GM21723 (cell line): ENCODE measurements around the gene SLC12A9.

ENCODE experiments used
- ATAC-seq: cut with Tn5 transposase; IDR thresholded peaks from one replicate; pipeline ENCODE4 v1.9.1; 2021; ENCODE audit warnings: mild to moderate bottlenecking, moderate library complexity; ENCODE audit not compliant: unreplicated experiment

SLC12A9 gene

GRCh38 chr7:100860702-100861615 lies 8.4 kb downstream of the SLC12A9 start:
- no peak for ATAC-seq

- no peak for ATAC-seq
Observed at GRCh38 chr7:100861616-100861985, 9.1 kb downstream of the SLC12A9 start.

- ATAC-seq = no peak
Observed at GRCh38 chr7:100863406-100863950, 11.0 kb downstream of the SLC12A9 start.

DNA sequence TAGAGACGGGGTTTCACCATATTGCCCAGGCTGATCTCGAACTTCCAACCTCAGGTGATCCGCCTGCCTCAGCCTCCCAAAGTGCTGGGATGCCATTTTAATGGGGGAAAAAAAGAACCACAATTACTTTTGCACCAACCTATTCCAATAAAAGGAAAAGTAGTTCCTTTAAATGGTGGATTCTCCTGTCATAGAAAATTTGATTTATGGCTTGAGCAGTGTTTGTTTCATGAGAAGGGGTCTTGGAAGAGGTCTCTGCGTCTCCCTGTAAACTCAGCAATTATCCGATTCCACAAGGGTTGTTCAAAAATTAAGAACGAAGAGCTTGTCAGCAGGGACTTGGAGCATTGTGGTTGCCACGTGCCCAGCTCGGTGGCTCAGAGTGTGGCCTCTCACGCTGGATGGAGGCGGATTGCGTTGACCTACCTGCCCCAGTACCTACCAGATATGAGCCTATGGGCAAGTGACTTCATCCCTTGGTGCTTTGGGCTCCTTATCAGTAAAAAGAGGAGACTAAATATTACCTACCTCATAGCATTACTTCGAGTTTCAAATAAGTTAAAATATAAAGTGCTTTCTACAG lies 11.8 kb downstream of the SLC12A9 start:
- no peak for ATAC-seq

- ATAC-seq = no peak
Observed at GRCh38 chr7:100865372-100865911, 12.9 kb downstream of the SLC12A9 start.

- no peak for ATAC-seq
Observed at GRCh38 chr7:100865938-100866728, 13.6 kb downstream of the SLC12A9 start.

GRCh38 chr7:100866729-100867039 lies 14.2 kb downstream of the SLC12A9 start:
- ATAC-seq = peak; percentile 10

GRCh38 chr7:100867040-100867775 lies 14.7 kb downstream of the SLC12A9 start, which contains the start of gene TRIP6:
TRIP6 (plus strand) TSS chr7:100867387; CDS start chr7:100867498, 111 bp downstream.
- peak; percentile 57 for ATAC-seq

DNA sequence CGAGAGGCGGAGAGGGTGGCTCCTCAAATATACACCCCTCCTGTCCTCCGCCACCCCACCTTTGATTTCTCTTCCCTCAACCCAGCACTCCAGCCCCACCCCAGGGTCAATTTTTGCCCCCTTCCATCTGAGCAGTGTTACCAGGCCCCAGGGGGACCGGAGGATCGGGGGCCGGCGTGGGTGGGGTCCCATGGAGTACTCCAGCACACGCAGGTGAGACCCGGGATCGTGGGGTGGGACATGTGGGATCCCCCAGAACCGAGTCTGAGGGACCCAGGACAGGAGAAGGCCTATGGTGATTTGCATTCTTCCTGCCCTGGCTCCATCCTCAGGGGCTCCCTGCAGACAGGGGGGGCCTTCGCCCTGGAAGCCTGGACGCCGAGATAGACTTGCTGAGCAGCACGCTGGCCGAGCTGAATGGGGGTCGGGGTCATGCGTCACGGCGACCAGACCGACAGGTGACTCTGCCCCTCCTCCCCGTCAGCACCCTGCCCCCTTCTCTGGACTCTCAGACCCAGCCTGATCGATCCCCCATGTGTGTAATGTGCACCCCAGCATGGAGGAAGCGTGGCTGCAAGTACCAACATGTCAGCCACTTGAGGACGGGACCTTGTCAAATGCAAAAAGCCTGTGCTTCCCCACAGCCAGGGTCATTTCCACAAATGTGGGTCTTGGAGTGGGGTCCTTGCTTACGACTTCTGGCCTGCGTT lies 15.4 kb downstream of the SLC12A9 start:
- no peak for ATAC-seq

DNA sequence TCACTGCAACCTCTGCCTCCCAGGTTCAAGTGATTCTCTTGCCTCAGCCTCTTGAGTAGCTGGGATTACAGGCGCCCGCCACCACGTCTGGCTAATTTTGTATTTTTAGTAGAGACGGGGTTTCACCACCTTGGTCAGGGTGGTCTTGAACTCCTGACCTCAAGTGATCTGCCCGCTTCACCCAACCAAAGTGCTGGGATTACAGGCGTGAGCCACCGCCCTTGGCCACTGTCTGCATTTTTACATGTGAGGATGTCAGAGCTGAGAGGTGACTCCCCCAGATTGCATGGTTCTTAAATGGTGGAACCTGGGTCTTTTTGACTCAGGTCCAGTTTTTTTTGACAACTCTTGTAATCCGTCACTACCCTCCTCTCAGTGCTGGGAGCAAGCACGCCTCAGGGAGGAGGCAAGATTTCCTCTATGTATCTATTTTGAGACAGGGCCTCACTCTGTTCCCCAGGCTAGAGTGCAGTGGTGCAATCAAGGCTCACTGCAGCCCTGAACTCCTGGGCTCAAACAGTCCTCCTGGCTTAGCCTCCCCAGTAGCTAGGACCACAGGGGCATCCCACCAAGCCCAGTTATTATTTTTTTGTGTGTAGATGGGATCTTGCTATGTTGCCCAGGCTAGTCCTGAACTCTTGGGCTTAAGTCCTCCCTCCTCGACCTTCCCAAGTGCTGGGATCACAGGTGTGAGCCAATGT lies 21.2 kb downstream of the SLC12A9 start:
- no peak for ATAC-seq

GRCh38 chr7:100874300-100874576 lies 21.7 kb downstream of the SLC12A9 start:
- ATAC-seq = no peak

- peak; percentile 85 for ATAC-seq
Observed at GRCh38 chr7:100874577-100875355, 22.3 kb downstream of the SLC12A9 start, which contains the start of gene SRRT. SRRT (plus strand) TSS chr7:100875103; CDS start chr7:100875591, 488 bp downstream.

GRCh38 chr7:100875356-100875751 lies 22.8 kb downstream of the SLC12A9 start:
- peak; percentile 44 for ATAC-seq

DNA sequence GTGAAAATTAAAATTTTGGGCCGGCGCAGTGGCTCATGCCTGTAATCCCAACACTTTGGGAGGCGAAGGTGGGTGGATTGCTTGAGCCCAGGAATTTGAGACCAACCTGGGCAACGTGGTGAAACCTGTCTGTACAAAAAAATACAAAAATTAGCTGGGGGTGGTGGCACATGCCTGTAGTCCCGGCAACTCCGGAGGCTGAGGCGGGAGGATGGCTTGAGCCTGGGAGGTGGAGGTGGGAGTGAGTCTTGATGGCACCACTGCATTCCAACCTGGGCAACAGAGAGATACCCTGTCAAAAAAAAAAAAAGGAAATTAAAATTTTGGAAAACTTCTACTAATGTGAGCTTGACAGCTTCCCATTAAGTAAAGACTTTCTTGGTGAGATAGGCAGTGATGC lies 25.5 kb downstream of the SLC12A9 start:
- no peak for ATAC-seq

- no peak for ATAC-seq
Observed at GRCh38 chr7:100878685-100879084, 26.2 kb downstream of the SLC12A9 start.

GRCh38 chr7:100879685-100880261 lies 27.3 kb downstream of the SLC12A9 start:
- no peak for ATAC-seq

- no peak for ATAC-seq
Observed at GRCh38 chr7:100880645-100881044, 28.1 kb downstream of the SLC12A9 start.

DNA sequence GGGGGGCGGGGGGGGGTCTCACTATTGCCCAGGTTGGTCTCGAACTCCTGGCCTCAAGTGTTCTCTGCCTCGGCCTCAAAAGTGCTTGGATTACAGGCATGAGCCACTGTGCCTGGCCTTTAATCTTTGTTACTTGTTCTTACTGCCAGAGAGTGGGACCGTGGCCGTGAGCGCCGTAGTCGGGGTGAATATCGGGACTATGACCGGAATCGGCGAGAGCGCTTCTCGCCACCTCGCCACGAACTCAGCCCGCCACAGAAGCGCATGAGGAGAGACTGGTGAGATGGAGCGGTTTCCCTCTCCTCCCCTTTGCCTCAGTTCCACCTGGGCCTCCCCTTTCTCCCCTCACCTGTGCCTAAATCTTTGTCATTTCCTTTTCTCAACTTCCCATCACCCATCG lies 28.6 kb downstream of the SLC12A9 start:
- no peak for ATAC-seq
